Chondrocyte (in vitro differentiated cells): ENCODE data around the gene PRSS57. TPM values are rescaled to one million over a fixed set of nuclear protein-coding genes. Genes with fewer than 3 reads are reported as not detected.
"Not testable (repeated sequence)": the region's sequence is repeated elsewhere in the genome, so short reads cannot be mapped to it uniquely, and the experiment has no call there.

Source experiments
- DNase-seq: peaks from one replicate; pipeline ENCODE4 v3.0.0; 2021; ENCODE audit warnings: mixed read lengths, low spot score
- H3K27ac Mint-ChIP-seq: one replicate; pipeline ENCODE4 v1.8.0; 2021; ENCODE audit warnings: mild to moderate bottlenecking, moderate library complexity, mixed read lengths; ENCODE audit not compliant: unreplicated experiment
- H3K27me3 Mint-ChIP-seq: 2 replicates; pipeline ENCODE4 v1.8.0; 2021; ENCODE audit warnings: low read depth, mixed read lengths
- H3K36me3 Mint-ChIP-seq: 2 replicates; pipeline ENCODE4 v1.8.0; 2021; ENCODE audit warnings: low read depth, mixed read lengths
- H3K4me1 Mint-ChIP-seq: 2 replicates; pipeline ENCODE4 v1.8.0; 2021; ENCODE audit warnings: low read depth, mild to moderate bottlenecking, mixed read lengths
- H3K4me3 Mint-ChIP-seq: one replicate; pipeline ENCODE4 v1.8.0; 2021; ENCODE audit warnings: mild to moderate bottlenecking, moderate library complexity, mixed read lengths; ENCODE audit not compliant: unreplicated experiment
- H3K9me3 Mint-ChIP-seq: 2 replicates; pipeline ENCODE4 v1.8.0; 2021; ENCODE audit warnings: low read depth, mixed read lengths
- total RNA-seq: library from RNA; stranded (reverse); gene quantifications from 3 replicates; pipeline ENCODE4 v1.2.1, GENCODE V29; 2021
- TF ChIP-seq, protein P1 (sequence below): fragments of 200-600 bp; sonication (generic); IDR thresholded peaks from 2 replicates; pipeline ENCODE4 v1.5.0; 2021; ENCODE audit warnings: antibody characterized with exemption, mild to moderate bottlenecking, moderate library complexity

The PRSS57 gene
- total RNA-seq, 1 donor from 2014 or later: not detected

- Mint-ChIP-seq H3K4me1 (peaks cover 32% of the 10 kb centered on the region), H3K36me3 (peaks cover 4% of the 10 kb centered on the region), H3K27ac (peak overlapping the region; percentile 95), H3K9me3 (no peaks in the 10 kb centered on the region), H3K27me3 (no peaks in the 10 kb centered on the region), H3K4me3 (peak overlapping the region; percentile 75)
- TF ChIP-seq, protein P1, sequence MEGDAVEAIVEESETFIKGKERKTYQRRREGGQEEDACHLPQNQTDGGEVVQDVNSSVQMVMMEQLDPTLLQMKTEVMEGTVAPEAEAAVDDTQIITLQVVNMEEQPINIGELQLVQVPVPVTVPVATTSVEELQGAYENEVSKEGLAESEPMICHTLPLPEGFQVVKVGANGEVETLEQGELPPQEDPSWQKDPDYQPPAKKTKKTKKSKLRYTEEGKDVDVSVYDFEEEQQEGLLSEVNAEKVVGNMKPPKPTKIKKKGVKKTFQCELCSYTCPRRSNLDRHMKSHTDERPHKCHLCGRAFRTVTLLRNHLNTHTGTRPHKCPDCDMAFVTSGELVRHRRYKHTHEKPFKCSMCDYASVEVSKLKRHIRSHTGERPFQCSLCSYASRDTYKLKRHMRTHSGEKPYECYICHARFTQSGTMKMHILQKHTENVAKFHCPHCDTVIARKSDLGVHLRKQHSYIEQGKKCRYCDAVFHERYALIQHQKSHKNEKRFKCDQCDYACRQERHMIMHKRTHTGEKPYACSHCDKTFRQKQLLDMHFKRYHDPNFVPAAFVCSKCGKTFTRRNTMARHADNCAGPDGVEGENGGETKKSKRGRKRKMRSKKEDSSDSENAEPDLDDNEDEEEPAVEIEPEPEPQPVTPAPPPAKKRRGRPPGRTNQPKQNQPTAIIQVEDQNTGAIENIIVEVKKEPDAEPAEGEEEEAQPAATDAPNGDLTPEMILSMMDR: no peak
- peak; percentile 98 for DNase-seq
These were observed 18.1 kb downstream of the PRSS57 start for GRCh38 chr19:677201-677600.

GRCh38 chr19:676339-677105, 18.7 kb downstream of the PRSS57 start, which contains the start of gene FSTL3:
FSTL3 (plus strand) TSS chr19:676392; CDS start chr19:676424, 32 bp downstream.
- TF ChIP-seq, protein P1: no peak
- no peaks in the 10 kb centered on the region for H3K27me3 Mint-ChIP-seq
- H3K36me3 Mint-ChIP-seq: peaks cover 4% of the 10 kb centered on the region
- peak; percentile 86 for DNase-seq
- peaks cover 32% of the 10 kb centered on the region for H3K4me1 Mint-ChIP-seq
- peak within 1 kb of the TSS; percentile 75 for H3K4me3 Mint-ChIP-seq
- peak within 1 kb of the TSS; percentile 95 for H3K27ac Mint-ChIP-seq
- H3K9me3 Mint-ChIP-seq: no peaks in the 10 kb centered on the region

GRCh38 chr19:676007-676338, 19.3 kb downstream of the PRSS57 start:
- TF ChIP-seq, protein P1: no peak
- Mint-ChIP-seq H3K27ac (peak overlapping the region; percentile 63), H3K27me3 (no peaks in the 10 kb centered on the region), H3K9me3 (no peaks in the 10 kb centered on the region), H3K4me1 (peaks cover 32% of the 10 kb centered on the region), H3K4me3 (peak overlapping the region; percentile 64), H3K36me3 (peaks cover 4% of the 10 kb centered on the region)
- peak; percentile 72 for DNase-seq

GRCh38 chr19:674282-675151, 20.7 kb downstream of the PRSS57 start:
- Mint-ChIP-seq H3K27me3 (no peaks in the 10 kb centered on the region), H3K4me1 (peaks cover 28% of the 10 kb centered on the region), H3K4me3 (no peak overlapping the region), H3K36me3 (peaks cover 4% of the 10 kb centered on the region), H3K27ac (no peak overlapping the region), H3K9me3 (no peaks in the 10 kb centered on the region)
- TF ChIP-seq, protein P1: no peak
- DNase-seq: no peak

GRCh38 chr19:670609-671075, 24.6 kb downstream of the PRSS57 start:
- H3K9me3 Mint-ChIP-seq: no peaks in the 10 kb centered on the region
- H3K27me3 Mint-ChIP-seq: no peaks in the 10 kb centered on the region
- no peak overlapping the region for H3K27ac Mint-ChIP-seq
- H3K4me1 Mint-ChIP-seq: peaks cover 16% of the 10 kb centered on the region
- DNase-seq: no peak
- H3K4me3 Mint-ChIP-seq: no peak overlapping the region
- TF ChIP-seq, protein P1: peak; percentile 11
- H3K36me3 Mint-ChIP-seq: no peaks in the 10 kb centered on the region

DNA sequence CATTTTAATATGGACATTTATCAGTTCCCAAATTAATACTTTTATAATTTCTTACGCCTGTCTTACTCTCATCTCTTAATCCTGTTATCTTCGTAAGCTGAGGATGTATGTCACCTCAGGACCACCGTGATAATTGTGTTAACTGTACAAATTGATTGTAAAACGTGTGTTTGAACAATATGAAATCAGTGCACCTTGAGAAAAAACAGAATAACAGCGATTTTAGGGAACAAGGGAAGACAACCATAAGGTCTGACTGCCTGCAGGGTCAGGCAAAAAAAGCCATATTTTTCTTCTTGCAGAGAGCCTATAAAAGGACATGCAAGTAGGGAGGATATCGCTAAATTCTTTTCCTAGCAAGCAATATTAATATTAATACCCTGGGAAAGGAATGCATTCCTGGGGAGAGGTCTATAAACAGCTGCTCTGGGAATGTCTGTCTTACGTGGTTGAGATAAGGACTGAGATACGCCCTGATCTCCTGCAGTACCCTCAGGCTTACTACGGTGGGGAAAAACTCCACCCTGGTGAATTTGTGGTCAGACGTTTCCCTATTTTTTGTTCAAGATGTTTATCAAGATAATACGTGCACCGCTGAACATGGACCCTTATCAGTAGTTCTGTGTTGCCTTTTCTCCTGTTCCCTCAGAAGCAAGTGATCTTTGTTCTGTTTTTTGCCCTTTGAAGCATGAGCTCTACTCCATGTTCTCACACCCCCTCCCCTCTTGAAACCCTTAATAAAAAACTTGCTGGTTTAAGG, 26.4 kb downstream of the PRSS57 start:
- Mint-ChIP-seq H3K4me1 (peaks cover 22% of the 10 kb centered on the region), H3K27ac (peak overlapping the region; percentile 46)
- H3K4me3 Mint-ChIP-seq, DNase-seq, H3K36me3 Mint-ChIP-seq, H3K9me3 Mint-ChIP-seq, H3K27me3 Mint-ChIP-seq: not testable (repeated sequence)

- peaks cover 28% of the 10 kb centered on the region for H3K4me1 Mint-ChIP-seq
- not testable (repeated sequence) for H3K9me3 Mint-ChIP-seq, H3K36me3 Mint-ChIP-seq
These were observed 28.2 kb downstream of the PRSS57 start for GRCh38 chr19:666985-667573.

More at GRCh38 chr19:666985-667573, 28.2 kb downstream of the PRSS57 start:
- DNase-seq, H3K4me3 Mint-ChIP-seq, H3K27me3 Mint-ChIP-seq, H3K27ac Mint-ChIP-seq: not testable (repeated sequence)
